ENCODE measurements around the gene ABR. TPM values are rescaled to one million over a fixed set of nuclear protein-coding genes. Genes with fewer than 3 reads are reported as not detected.

ABR gene
- total RNA-seq, 6 experiments from 2014 or later: 49.3 to 58.4 (median 54.4) TPM

DNA sequence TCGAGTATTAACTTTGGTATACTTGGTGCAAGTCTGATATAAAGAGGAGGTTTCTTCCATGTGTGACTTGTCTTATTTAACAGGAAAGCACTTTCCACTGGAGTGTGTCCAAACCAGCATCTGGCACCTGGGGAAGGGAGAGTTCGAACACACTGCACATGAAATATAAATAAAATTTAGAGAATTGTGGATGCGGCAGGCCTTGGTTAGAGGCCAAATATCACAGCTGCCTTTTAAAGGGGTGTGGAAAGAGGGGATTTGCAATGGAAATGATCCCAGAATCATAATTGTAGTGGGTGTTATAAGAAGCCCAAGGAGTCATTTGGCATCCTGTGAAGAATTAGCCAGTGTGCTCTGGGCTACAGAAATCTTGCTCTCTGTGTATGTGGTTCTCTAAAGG, 195.9 kb downstream of the ABR start:
- Mint-ChIP-seq H3K27ac (no peak overlapping the region), H3K9me3 (no peaks in the 10 kb centered on the region), H3K4me3 (no peak overlapping the region), H3K27me3 (ENCODE audit: insufficient read depth) (peaks cover 1% of the 10 kb centered on the region), H3K4me1 (ENCODE audit: low read depth) (peaks cover 13% of the 10 kb centered on the region), H3K36me3 (ENCODE audit: low read depth) (no peaks in the 10 kb centered on the region)
- no peak for DNase-seq
- TF ChIP-seq, protein P1, sequence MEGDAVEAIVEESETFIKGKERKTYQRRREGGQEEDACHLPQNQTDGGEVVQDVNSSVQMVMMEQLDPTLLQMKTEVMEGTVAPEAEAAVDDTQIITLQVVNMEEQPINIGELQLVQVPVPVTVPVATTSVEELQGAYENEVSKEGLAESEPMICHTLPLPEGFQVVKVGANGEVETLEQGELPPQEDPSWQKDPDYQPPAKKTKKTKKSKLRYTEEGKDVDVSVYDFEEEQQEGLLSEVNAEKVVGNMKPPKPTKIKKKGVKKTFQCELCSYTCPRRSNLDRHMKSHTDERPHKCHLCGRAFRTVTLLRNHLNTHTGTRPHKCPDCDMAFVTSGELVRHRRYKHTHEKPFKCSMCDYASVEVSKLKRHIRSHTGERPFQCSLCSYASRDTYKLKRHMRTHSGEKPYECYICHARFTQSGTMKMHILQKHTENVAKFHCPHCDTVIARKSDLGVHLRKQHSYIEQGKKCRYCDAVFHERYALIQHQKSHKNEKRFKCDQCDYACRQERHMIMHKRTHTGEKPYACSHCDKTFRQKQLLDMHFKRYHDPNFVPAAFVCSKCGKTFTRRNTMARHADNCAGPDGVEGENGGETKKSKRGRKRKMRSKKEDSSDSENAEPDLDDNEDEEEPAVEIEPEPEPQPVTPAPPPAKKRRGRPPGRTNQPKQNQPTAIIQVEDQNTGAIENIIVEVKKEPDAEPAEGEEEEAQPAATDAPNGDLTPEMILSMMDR (IDR thresholded peaks at IDR 0.05): no peak

- H3K4me3 Mint-ChIP-seq: peak overlapping the region; percentile 81; the same call in 1 of the 2 replicates
- H3K27ac Mint-ChIP-seq: no peak overlapping the region
- peaks cover 30% of the 10 kb centered on the region for H3K4me1 Mint-ChIP-seq (ENCODE audit: low read depth)
- no peaks in the 10 kb centered on the region for H3K9me3 Mint-ChIP-seq
- TF ChIP-seq, protein P1 (IDR thresholded peaks at IDR 0.05): peak; percentile 35
- no peak for DNase-seq
- peaks cover 1% of the 10 kb centered on the region for H3K27me3 Mint-ChIP-seq (ENCODE audit: insufficient read depth)
- peaks cover 15% of the 10 kb centered on the region for H3K36me3 Mint-ChIP-seq (ENCODE audit: low read depth)
Observed at GRCh38 chr17:981292-981658, 198.5 kb downstream of the ABR start.

- TF ChIP-seq, protein P1 (IDR thresholded peaks at IDR 0.05): peak; percentile 82
- Mint-ChIP-seq H3K36me3 (ENCODE audit: low read depth) (peaks cover 16% of the 10 kb centered on the region), H3K4me1 (ENCODE audit: low read depth) (peaks cover 36% of the 10 kb centered on the region), H3K4me3 (peak overlapping the region; percentile 86), H3K27me3 (ENCODE audit: insufficient read depth) (peaks cover 1% of the 10 kb centered on the region), H3K9me3 (no peaks in the 10 kb centered on the region), H3K27ac (peak overlapping the region; percentile 60)
- peak; percentile 85 for DNase-seq
Observed at GRCh38 chr17:980406-981291, 199.1 kb downstream of the ABR start.

GRCh38 chr17:979539-980405, 200.0 kb downstream of the ABR start, which contains the start of gene NXN:
Gene NXN, minus strand, starts transcription at chr17:979776.
- TF ChIP-seq, protein P1 (IDR thresholded peaks at IDR 0.05): peak; percentile 29
- H3K27ac Mint-ChIP-seq: peak within 1 kb of the TSS; percentile 56
- H3K4me3 Mint-ChIP-seq: peak within 1 kb of the TSS; percentile 92
- peak; percentile 70 for DNase-seq
- peaks cover 44% of the 10 kb centered on the region for H3K4me1 Mint-ChIP-seq (ENCODE audit: low read depth)
- peaks cover 16% of the 10 kb centered on the region for H3K36me3 Mint-ChIP-seq (ENCODE audit: low read depth)
- no peaks in the 10 kb centered on the region for H3K9me3 Mint-ChIP-seq
- H3K27me3 Mint-ChIP-seq (ENCODE audit: insufficient read depth): peaks cover 1% of the 10 kb centered on the region

GRCh38 chr17:979212-979538, 200.6 kb downstream of the ABR start:
- Mint-ChIP-seq H3K27ac (no peak overlapping the region), H3K27me3 (ENCODE audit: insufficient read depth) (peaks cover 1% of the 10 kb centered on the region), H3K9me3 (no peaks in the 10 kb centered on the region), H3K4me3 (peak overlapping the region; percentile 54), H3K36me3 (ENCODE audit: low read depth) (peaks cover 16% of the 10 kb centered on the region), H3K4me1 (ENCODE audit: low read depth) (peaks cover 48% of the 10 kb centered on the region)
- TF ChIP-seq, protein P1 (IDR thresholded peaks at IDR 0.05): no peak
- DNase-seq: no peak

Data from HFFc6 (cell line).